Measurements from ENCODE around the gene SHC3.

SHC3 gene

GRCh38 chr9:88983865-88984542, 194.6 kb downstream of the SHC3 start:
- no peak for DNase-seq (ENCODE audit: low read depth)

DNA sequence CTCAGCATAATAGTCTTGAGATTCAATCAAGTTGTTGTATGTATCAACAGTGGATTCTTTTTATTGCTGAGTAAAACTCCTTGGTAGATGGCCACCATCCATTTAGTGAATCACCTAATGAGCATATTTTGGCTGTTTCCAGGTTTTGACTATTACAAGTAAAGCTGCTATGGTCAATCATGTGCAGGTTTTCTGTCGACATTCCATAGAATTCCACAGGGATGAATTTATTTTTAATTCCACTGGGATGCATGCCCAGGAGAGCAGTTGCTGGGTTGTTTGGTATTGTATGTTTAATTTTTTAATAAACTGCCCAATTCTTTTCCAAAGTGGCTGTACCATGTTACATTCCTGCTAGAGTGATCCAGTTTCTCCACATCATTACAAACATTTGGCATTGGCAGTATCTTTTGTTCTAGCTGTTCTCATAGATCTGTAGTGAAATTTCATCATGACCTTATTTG, 197.8 kb downstream of the SHC3 start:
- no peak for DNase-seq (ENCODE audit: low read depth)

DNA sequence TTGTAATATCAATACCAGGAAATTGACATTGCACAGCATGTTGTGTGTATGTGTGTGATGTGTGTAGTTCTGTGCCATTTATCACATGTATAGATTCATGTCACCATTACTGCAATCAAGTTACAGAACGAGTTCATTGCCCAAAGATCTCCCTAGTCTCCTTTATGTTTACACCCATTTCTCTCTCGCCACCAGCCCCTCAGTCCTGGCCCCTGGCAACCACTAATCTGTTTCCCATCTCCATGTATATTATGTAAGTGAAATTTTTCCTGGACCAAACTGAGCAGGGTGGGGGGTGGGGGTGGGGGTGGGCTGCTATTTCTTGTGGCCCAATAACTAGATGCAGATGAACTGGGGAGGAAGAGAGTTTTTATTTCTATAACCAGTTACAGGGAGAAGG, 198.8 kb downstream of the SHC3 start:
- no peak for DNase-seq (ENCODE audit: low read depth)

- DNase-seq (ENCODE audit: low read depth) = no peak
Observed at GRCh38 chr9:88979021-88979420, 199.6 kb downstream of the SHC3 start.

DNA sequence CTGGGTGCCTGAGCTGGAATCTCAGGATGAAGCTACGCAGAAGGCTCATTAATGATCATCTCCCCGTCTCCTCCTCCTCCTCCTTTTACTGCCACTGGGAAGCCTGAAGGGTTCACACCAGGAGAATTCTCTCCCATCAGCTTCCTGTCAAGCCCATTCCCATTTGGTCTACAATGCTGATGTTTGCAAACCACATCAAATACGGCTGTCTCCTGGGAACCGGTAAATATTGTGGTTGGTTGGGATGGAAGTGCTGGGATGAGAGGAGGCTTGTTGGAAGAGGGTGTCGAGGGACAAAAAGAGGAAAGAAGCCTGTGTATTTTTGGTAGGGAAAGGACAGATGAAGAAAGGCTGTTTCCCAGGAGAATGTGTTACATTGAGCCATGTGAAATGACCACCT, 200.6 kb downstream of the SHC3 start:
- DNase-seq (ENCODE audit: low read depth) = no peak

DNA sequence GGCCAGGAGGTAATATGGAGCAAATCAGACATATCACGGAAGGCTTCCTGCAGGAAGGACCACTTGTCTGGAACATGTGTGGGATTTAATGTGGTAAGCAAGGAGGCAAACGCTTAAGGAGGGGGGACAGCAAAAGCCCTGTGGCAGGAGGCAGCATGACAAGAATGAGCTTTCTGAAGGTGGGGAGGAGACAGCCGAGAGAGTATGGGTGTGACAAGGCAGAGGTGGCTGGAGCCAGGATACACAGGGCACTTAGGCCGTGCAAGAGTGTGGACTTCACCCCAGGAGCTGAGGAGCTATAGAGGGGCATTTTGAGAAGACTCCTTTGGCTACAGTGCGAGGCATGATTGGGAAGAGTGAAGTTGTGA, 201.7 kb downstream of the SHC3 start:
- no peak for DNase-seq (ENCODE audit: low read depth)

DNA sequence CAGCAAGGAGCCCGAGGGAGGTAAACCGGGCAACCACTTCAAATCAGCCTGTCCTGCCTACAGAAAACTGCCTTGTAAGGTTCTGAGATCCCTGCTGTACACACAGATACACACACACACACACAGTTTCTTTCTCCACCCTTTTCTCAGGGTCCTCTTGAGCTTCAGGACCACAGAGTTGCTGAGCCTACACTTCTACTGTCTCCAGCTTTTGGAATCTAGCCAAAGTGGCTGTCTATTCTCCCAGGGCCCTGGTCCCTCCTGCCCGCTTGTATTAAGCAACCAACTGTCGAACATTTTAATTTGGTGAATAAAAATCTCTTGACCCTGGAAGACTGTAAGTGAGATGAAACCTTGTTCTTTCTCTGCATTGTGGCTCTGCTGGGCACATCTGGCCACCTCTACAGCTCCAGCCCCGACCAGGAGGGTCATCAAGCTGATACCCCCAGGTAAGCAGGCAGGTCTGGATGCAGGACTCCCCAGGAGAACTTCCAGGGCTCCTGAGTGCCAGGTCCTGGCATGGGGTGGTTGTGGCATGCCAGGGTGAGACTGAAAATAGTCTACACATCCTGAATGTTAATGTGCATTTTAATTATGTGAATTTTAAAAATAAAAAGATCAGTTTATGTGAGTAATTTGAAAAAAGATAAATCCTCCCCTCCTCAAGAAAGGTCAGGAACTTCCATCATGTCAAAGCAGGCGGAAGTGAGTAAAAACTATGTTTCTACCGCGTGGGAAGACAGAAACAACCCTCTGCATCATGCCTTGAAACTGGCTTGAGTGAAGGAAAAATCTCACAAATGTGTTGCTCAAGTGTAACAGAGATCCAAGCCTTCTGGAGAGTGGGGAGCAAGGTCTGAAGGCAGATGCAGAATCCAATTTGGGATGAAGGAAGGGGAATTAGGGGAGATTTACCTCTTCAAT, 202.4 kb downstream of the SHC3 start:
- no peak for DNase-seq (ENCODE audit: low read depth)

GRCh38 chr9:88974641-88975040, 204.0 kb downstream of the SHC3 start:
- no peak for DNase-seq (ENCODE audit: low read depth)

DNA sequence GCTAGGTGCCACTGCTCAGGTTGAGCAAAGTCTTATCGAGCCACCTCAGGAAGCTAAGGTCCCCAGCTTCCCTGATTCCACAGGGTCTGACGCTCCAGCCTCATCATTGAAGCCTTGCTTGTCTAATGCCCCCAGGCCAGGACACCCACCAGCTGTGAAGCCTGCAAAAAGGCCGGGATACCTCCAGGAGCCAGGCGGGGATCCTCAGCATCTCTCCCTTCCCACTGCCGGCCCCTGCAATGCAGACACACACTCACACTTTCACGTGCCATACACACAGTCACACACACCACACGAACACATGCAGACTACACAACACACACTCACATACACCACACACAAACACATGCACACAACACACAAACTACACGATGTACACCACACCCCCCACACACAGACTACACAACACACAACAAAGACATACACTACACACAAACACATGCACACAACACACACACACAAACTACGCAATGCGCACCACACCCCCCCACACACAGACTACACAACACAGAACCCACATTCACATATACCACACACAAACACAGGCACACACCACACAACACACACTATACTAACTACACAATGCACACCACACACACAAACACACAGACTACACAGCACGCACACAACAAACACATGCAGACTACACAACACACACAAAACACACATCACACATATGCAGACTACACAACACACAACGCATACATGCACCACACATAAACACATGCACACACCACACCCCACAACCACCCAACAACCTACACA, 205.2 kb downstream of the SHC3 start:
- no peak for DNase-seq (ENCODE audit: low read depth)

GRCh38 chr9:88972401-88972800, 206.2 kb downstream of the SHC3 start:
- no peak for DNase-seq (ENCODE audit: low read depth)

GRCh38 chr9:88971131-88971960, 207.3 kb downstream of the SHC3 start:
- no peak for DNase-seq (ENCODE audit: low read depth)

- no peak for DNase-seq (ENCODE audit: low read depth)
Observed at GRCh38 chr9:88969646-88970373, 208.8 kb downstream of the SHC3 start.

DNA sequence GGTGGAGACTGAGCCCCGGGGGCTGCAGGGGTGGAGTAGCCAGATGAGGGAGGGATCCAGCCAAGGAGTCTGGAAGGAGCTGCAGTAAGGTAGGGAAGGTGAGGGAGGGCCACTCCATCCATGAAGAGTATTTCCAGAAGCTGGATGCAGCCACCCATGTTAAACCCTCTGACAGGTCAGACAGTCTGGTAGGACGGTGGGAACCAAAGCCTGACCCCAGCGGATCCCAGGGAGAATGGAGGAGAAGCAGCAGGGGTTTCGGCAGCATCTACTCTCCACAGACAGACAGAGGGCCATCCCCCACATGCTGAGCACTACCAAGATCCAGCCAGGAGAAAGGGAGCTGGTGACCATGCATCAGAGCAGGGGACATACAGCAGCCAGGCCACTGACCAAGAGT, 209.8 kb downstream of the SHC3 start:
- no peak for DNase-seq (ENCODE audit: low read depth)

- DNase-seq (ENCODE audit: low read depth) = no peak
Observed at GRCh38 chr9:88966894-88967676, 211.5 kb downstream of the SHC3 start.

DNA sequence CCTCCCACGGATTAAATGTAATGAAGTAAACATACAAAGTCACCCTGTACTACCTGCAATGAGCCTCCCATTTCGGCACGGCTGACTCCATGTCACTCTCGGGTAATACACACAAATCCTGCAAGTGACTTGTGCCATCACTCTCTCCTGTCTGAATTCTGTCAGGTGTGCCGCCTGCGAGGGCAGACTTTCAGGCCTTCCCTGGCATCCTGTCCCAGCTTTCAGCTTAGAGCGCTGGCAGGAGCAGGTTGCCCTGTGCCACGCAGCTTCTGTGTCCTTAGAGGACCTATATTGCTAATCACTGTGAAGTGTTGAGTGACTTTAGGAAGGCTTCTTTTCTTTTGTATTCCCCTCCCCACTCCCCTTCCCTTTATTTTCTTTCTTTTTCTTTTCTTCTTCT, 213.1 kb downstream of the SHC3 start:
- no peak for DNase-seq (ENCODE audit: low read depth)

- no peak for DNase-seq (ENCODE audit: low read depth)
Observed at GRCh38 chr9:88960632-88961031, 218.0 kb downstream of the SHC3 start.

GRCh38 chr9:88959727-88960469, 218.7 kb downstream of the SHC3 start:
- DNase-seq (ENCODE audit: low read depth) = no peak

GRCh38 chr9:88957526-88957925, 221.1 kb downstream of the SHC3 start:
- DNase-seq (ENCODE audit: low read depth) = no peak
